GM12878 (cell line): ENCODE data around the gene MORC3. TPM values are rescaled to one million over a fixed set of nuclear protein-coding genes. Genes with fewer than 3 reads are reported as not detected.

Experiments
- ASH2L ChIP-seq: fragments of 300-600, 200-600 bp; sonication (generic); IDR thresholded peaks from 2 replicates; pipeline ENCODE4 v1.6.1; 2017; ENCODE audit warnings: low read depth, mild to moderate bottlenecking, borderline replicate concordance
- E2F4 ChIP-seq: IDR thresholded peaks from 2 replicates; pipeline ENCODE4 v1.6.1; 2012; ENCODE audit warnings: low read depth, low read length, improper control_type of control experiment
- EP300 ChIP-seq, 2 experiments: fragments of 150-350 bp in 1 of 2; IDR thresholded peaks; 2 replicates each; pipeline ENCODE4 v1.6.1; 2011 to 2012; ENCODE audit warnings: low read depth in 2 of 2, low read length in 2 of 2, borderline replicate concordance in 1 of 2, improper control_type of control experiment in 1 of 2, inconsistent platforms in 1 of 2; ENCODE audit not compliant: control insufficient read depth in 1 of 2
- ETV6 ChIP-seq, 2 experiments: fragments of 450-650 bp in 1 of 2; IDR thresholded peaks in 1 of 2; conservative IDR thresholded peaks in 1 of 2; 2 replicates each; pipeline ENCODE4 v1.6.1; 2014; ENCODE audit warnings: antibody characterized with exemption in 1 of 2, borderline replicate concordance in 1 of 2, low read depth in 1 of 2, mild to moderate bottlenecking in 1 of 2, moderate library complexity in 1 of 2
- JUNB ChIP-seq: IDR thresholded peaks from 2 replicates; pipeline ENCODE4 v1.6.1; 2016; ENCODE audit warnings: antibody characterized with exemption, mild to moderate bottlenecking
- MXI1 ChIP-seq: fragments of 150-350 bp; IDR thresholded peaks from 2 replicates; pipeline ENCODE4 v1.6.1; 2011; ENCODE audit warnings: low read depth, mild to moderate bottlenecking, inconsistent platforms, low read length, improper control_type of control experiment
- MYB ChIP-seq: fragments of 150-350 bp; IDR thresholded peaks from 2 replicates; pipeline ENCODE4 v1.6.1; 2014; ENCODE audit warnings: mild to moderate bottlenecking, low read depth, low read length, borderline replicate concordance
- NBN ChIP-seq: fragments of 450-650 bp; IDR thresholded peaks from 2 replicates; pipeline ENCODE4 v1.6.1; 2016
- NFXL1 ChIP-seq: fragments of 450-650 bp; IDR thresholded peaks from 2 replicates; pipeline ENCODE4 v1.6.1; 2017; ENCODE audit warnings: antibody characterized with exemption, mild to moderate bottlenecking, borderline replicate concordance
- NRF1 ChIP-seq: conservative IDR thresholded peaks from 2 replicates; pipeline ENCODE4 v1.6.1; 2011; ENCODE audit warnings: mild to moderate bottlenecking, low read depth, low read length, improper control_type of control experiment
- PAX5 ChIP-seq: IDR thresholded peaks from 2 replicates; pipeline ENCODE4 v1.6.1; 2011; ENCODE audit warnings: low read depth, low read length, borderline replicate concordance
- PBX3 ChIP-seq: IDR thresholded peaks from 2 replicates; pipeline ENCODE4 v1.6.1; 2011; ENCODE audit warnings: mild to moderate bottlenecking, low read depth, low read length, moderate library complexity; ENCODE audit not compliant: insufficient replicate concordance
- POLR2AphosphoS2 ChIP-seq: IDR thresholded peaks from 2 replicates; pipeline ENCODE4 v1.6.1; 2011; ENCODE audit warnings: low read depth, mild to moderate bottlenecking, low read length, improper control_type of control experiment, moderate library complexity
- RUNX3 ChIP-seq: IDR thresholded peaks from 2 replicates; pipeline ENCODE4 v1.6.1; 2012; ENCODE audit warnings: low read length, inconsistent platforms
- SKIL ChIP-seq: fragments of 450-650 bp; IDR thresholded peaks from 2 replicates; pipeline ENCODE4 v1.6.1; 2017; ENCODE audit warnings: mild to moderate bottlenecking, low read depth, inconsistent platforms; ENCODE audit not compliant: poor library complexity, severe bottlenecking
- TCF12 ChIP-seq: IDR thresholded peaks from 2 replicates; pipeline ENCODE4 v1.6.1; 2011; ENCODE audit warnings: low read depth, mild to moderate bottlenecking, low read length
- USF1 ChIP-seq: IDR thresholded peaks from 2 replicates; pipeline ENCODE4 v1.6.1; 2011; ENCODE audit warnings: borderline replicate concordance, low read depth, mild to moderate bottlenecking, moderate library complexity, mixed read lengths, low read length; ENCODE audit not compliant: insufficient read depth; ENCODE audit errors: extremely low read length
- ZNF207 ChIP-seq: fragments of 450-650 bp; IDR thresholded peaks from 2 replicates; pipeline ENCODE4 v1.6.1; 2014; ENCODE audit warnings: antibody characterized with exemption, mild to moderate bottlenecking, borderline replicate concordance
- ZNF687 ChIP-seq: fragments of 450-650 bp; IDR thresholded peaks from 2 replicates; pipeline ENCODE4 v1.6.1; 2017; ENCODE audit warnings: mild to moderate bottlenecking, moderate library complexity
- ZSCAN29 ChIP-seq: fragments of 450-650 bp; IDR thresholded peaks from 2 replicates; pipeline ENCODE4 v1.6.1; 2017; ENCODE audit warnings: mild to moderate bottlenecking, moderate library complexity
- polyA plus RNA-seq, 11 experiments: library from polyadenylated mRNA; depleted of rRNA in 4 of 11; unstranded in 6 of 11; stranded (reverse) in 5 of 11; fragments of >200 nt; fragmentation: Nextera tagmentation in 4 of 11; fragmentation: Illumina TruSeq in 1 of 11; extraction: Ambion mirVana in 4 of 11; extraction: Trizol in 1 of 11; gene quantifications; 1 replicate in 1 of 11; 2 replicates in 10 of 11; pipeline versions ENCODE4 v1.2.1 to v1.2.3, GENCODE V29; 2011 to 2016; ENCODE audit warnings: inconsistent platforms in 2 of 11, missing spikeins in 2 of 11, low read depth in 1 of 11
- total RNA-seq, 4 experiments: library from RNA; depleted of rRNA in 3 of 4; stranded (reverse); fragments of >200 nt in 3 of 4; fragmentation: Illumina TruSeq in 1 of 4; extraction: Trizol in 1 of 4; gene quantifications; 2 replicates each; pipeline versions ENCODE4 v1.2.1 to v1.2.3, GENCODE V29; 2013 to 2021

Gene MORC3
- total and polyA plus RNA-seq, 10 of the 15 experiments (the other 5 are each of a cell fraction or from before 2014, with no cell fraction given): 5.5 to 29.9 (median 16.3) TPM

GRCh38 chr21:36321325-36322082, 1.5 kb downstream of the MORC3 start (continued):
- TF ChIP-seq NRF1: no peak
- no peak for TF ChIP-seq PAX5
- no peak for TF ChIP-seq USF1
- TF ChIP-seq ETV6 (conservative IDR thresholded peaks at IDR 0.05 in 1 of 2, IDR thresholded peaks at IDR 0.05 in 1 of 2; ENCODE audit: borderline replicate concordance in 1 of 2, low read depth in 1 of 2): no peak
- no peak for TF ChIP-seq TCF12
- TF ChIP-seq MXI1: no peak
- no peak for TF ChIP-seq SKIL
- no peak for TF ChIP-seq NFXL1
- no peak for TF ChIP-seq ZNF207
- no peak for TF ChIP-seq PBX3
- no peak for TF ChIP-seq MYB
- no peak for TF ChIP-seq JUNB
- TF ChIP-seq RUNX3: peak; percentile 29; the same call in 1 of the 2 replicates
- TF ChIP-seq NBN: no peak; the same call in 1 of the 2 replicates
- TF ChIP-seq ZNF687: no peak
- TF ChIP-seq ZSCAN29: peak; percentile 86
- TF ChIP-seq EP300 (IDR thresholded peaks at IDR 0.05; ENCODE audit: borderline replicate concordance in 1 of 2, control insufficient read depth in 1 of 2, low read depth in 2 of 2, low read length in 2 of 2): no peak
- TF ChIP-seq ASH2L: no peak
- no peak for TF ChIP-seq POLR2AphosphoS2
- no peak for TF ChIP-seq E2F4
